ENCODE measurements around the gene KDM2A. TPM values are rescaled to one million over a fixed set of nuclear protein-coding genes. Genes with fewer than 3 reads are reported as not detected.

KDM2A gene
- total and polyA plus RNA-seq, 2 experiments from 2014 or later, result 25.0 to 54.1 TPM

GRCh38 chr11:67126986-67127385 is 7.9 kb downstream of the KDM2A start:
- H3K27ac Mint-ChIP-seq, result no peak overlapping the region
- H3K27me3 Mint-ChIP-seq (ENCODE audit: insufficient read depth, low read depth, poor library complexity), result peaks cover 6% of the 10 kb centered on the region
- H3K4me3 ChIP-seq, result no peak overlapping the region
- 0 out of 2 replicates have a peak overlapping the region, but pooled peaks have one; percentile 32 for H3K27ac ChIP-seq (ENCODE audit: low read depth)
- no peak overlapping the region for H3K4me2 ChIP-seq
- no peaks in the 10 kb centered on the region for H3K27me3 ChIP-seq (ENCODE audit: insufficient read depth)
- H3K79me2 ChIP-seq (replicated peaks; ENCODE audit: insufficient read depth), result peaks cover 100% of the 10 kb centered on the region
- TF ChIP-seq JUNB (IDR thresholded peaks at IDR 0.05; ENCODE audit: unreplicated experiment), result no peak
- TF ChIP-seq ZNF462 (CRISPR knock-in tag; IDR thresholded peaks at IDR 0.05), result no peak
- no peak for TF ChIP-seq ZNF114 (CRISPR knock-in tag; IDR thresholded peaks at IDR 0.05)
- no peak for TF ChIP-seq REST (IDR thresholded peaks at IDR 0.05; ENCODE audit: unreplicated experiment)
- no peak for TF ChIP-seq ETS1 (IDR thresholded peaks at IDR 0.05)
- no peak for TF ChIP-seq EZH2 (IDR thresholded peaks at IDR 0.05; ENCODE audit: low read depth, unreplicated experiment)
- no peak for TF ChIP-seq NANOG (IDR thresholded peaks at IDR 0.05; ENCODE audit: borderline replicate concordance)
- TF ChIP-seq CREB1 (CRISPR knock-in tag; IDR thresholded peaks at IDR 0.05; ENCODE audit: low read depth), result no peak
- TF ChIP-seq EZH2phosphoT487 (IDR thresholded peaks at IDR 0.05; ENCODE audit: unreplicated experiment), result no peak
- no peak for TF ChIP-seq POLR2AphosphoS5 (IDR thresholded peaks at IDR 0.05; ENCODE audit: low read depth)
- TF ChIP-seq, protein P1, sequence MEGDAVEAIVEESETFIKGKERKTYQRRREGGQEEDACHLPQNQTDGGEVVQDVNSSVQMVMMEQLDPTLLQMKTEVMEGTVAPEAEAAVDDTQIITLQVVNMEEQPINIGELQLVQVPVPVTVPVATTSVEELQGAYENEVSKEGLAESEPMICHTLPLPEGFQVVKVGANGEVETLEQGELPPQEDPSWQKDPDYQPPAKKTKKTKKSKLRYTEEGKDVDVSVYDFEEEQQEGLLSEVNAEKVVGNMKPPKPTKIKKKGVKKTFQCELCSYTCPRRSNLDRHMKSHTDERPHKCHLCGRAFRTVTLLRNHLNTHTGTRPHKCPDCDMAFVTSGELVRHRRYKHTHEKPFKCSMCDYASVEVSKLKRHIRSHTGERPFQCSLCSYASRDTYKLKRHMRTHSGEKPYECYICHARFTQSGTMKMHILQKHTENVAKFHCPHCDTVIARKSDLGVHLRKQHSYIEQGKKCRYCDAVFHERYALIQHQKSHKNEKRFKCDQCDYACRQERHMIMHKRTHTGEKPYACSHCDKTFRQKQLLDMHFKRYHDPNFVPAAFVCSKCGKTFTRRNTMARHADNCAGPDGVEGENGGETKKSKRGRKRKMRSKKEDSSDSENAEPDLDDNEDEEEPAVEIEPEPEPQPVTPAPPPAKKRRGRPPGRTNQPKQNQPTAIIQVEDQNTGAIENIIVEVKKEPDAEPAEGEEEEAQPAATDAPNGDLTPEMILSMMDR (conservative IDR thresholded peaks at IDR 0.05; ENCODE audit: low read depth in 2 of 2), result no peak
- TF ChIP-seq ZNF331 (CRISPR knock-in tag; IDR thresholded peaks at IDR 0.05; ENCODE audit: low read depth), result no peak
- TF ChIP-seq STAT1 (IDR thresholded peaks at IDR 0.05; ENCODE audit: unreplicated experiment), result no peak
- peaks cover 42% of the 10 kb centered on the region for H4K20me1 ChIP-seq (replicated peaks; ENCODE audit: insufficient read depth)
- DNase-seq (ENCODE audit: low spot score) (no peak), ATAC-seq (no peak)
- H3K9me2 ChIP-seq (ENCODE audit: insufficient read depth), result no peaks in the 10 kb centered on the region
- 0 out of 2 replicates have a peak, but pooled peaks cover under 1% of the 10 kb centered on the region for H3F3A ChIP-seq (replicated peaks; ENCODE audit: low read depth)
- H3K4me3 Mint-ChIP-seq, result no peak overlapping the region
- no peaks in the 10 kb centered on the region for H3K4me1 ChIP-seq (ENCODE audit: insufficient read depth)
- H2AFZ ChIP-seq, result no peak overlapping the region
- H3K36me3 Mint-ChIP-seq (ENCODE audit: low read depth), result peaks cover 41% of the 10 kb centered on the region
- peaks cover under 1% of the 10 kb centered on the region; the same call in 1 of the 3 replicates for H3K4me1 Mint-ChIP-seq
- 0 out of 2 replicates have a peak, but pooled peaks cover 3% of the 10 kb centered on the region for H3K36me3 ChIP-seq (ENCODE audit: insufficient read depth)
- no peaks in the 10 kb centered on the region for H3K9me3 Mint-ChIP-seq

Measured in GM23338 (cell line).